Measurements from ENCODE around the gene SSX2IP.

DNA sequence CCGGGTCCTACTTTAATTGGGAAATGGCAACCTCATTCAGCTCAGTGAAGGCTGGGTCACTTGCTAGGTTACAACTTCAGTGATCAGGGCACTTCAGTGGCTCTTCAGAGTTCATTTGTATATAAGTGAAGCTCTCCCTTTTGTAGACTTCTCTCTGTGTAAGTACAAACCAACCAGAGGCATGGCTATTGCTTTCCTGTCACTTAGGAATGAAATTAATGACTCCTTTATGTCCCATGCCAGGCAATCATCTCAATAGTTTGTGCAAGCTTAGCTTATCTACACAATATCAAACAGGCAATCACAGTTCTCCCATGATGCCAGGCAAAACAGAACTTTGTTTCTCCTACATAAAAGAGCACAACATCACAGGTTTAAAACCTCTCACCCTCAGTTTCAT is 93.2 kb downstream of the SSX2IP start:
- TF ChIP-seq CTCF (IDR thresholded peaks at IDR 0.05; ENCODE audit: low read length) (no peak), EZH2 (IDR thresholded peaks at IDR 0.05; ENCODE audit: borderline replicate concordance, low read length) (no peak)
